NB4 (cell line): Measurements from ENCODE around the gene HMCN2.

Source experiments
- DNase-seq: peaks from one replicate; pipeline ENCODE4 v3.0.0; 2010; ENCODE audit warnings: low read depth
- H3K4me3 ChIP-seq: one replicate; pipeline ENCODE4 v1.5.1; 2011; ENCODE audit warnings: mild to moderate bottlenecking, low read depth, low read length, moderate library complexity
- MAX ChIP-seq: IDR thresholded peaks from 2 replicates; pipeline ENCODE4 v1.6.1; 2011; ENCODE audit warnings: low read depth, low read length
- MYC ChIP-seq: IDR thresholded peaks from 2 replicates; pipeline ENCODE4 v1.6.1; 2011; ENCODE audit warnings: low read depth, low read length
- POLR2A ChIP-seq: IDR thresholded peaks from 2 replicates; pipeline ENCODE4 v1.6.1; 2011; ENCODE audit warnings: mild to moderate bottlenecking; ENCODE audit not compliant: insufficient read length; ENCODE audit errors: extremely low read depth
- TF ChIP-seq, protein P1 (sequence below): IDR thresholded peaks from one replicate; pipeline ENCODE4 v1.5.1; 2012; ENCODE audit warnings: low read depth, low read length

The HMCN2 gene

GRCh38 chr9:130423272-130423671, 157.7 kb downstream of the HMCN2 start:
- H3K4me3 ChIP-seq: no peak overlapping the region
- TF ChIP-seq POLR2A (no peak), MAX (no peak), MYC (no peak)
- TF ChIP-seq, protein P1, sequence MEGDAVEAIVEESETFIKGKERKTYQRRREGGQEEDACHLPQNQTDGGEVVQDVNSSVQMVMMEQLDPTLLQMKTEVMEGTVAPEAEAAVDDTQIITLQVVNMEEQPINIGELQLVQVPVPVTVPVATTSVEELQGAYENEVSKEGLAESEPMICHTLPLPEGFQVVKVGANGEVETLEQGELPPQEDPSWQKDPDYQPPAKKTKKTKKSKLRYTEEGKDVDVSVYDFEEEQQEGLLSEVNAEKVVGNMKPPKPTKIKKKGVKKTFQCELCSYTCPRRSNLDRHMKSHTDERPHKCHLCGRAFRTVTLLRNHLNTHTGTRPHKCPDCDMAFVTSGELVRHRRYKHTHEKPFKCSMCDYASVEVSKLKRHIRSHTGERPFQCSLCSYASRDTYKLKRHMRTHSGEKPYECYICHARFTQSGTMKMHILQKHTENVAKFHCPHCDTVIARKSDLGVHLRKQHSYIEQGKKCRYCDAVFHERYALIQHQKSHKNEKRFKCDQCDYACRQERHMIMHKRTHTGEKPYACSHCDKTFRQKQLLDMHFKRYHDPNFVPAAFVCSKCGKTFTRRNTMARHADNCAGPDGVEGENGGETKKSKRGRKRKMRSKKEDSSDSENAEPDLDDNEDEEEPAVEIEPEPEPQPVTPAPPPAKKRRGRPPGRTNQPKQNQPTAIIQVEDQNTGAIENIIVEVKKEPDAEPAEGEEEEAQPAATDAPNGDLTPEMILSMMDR: no peak
- no peak for DNase-seq

DNA sequence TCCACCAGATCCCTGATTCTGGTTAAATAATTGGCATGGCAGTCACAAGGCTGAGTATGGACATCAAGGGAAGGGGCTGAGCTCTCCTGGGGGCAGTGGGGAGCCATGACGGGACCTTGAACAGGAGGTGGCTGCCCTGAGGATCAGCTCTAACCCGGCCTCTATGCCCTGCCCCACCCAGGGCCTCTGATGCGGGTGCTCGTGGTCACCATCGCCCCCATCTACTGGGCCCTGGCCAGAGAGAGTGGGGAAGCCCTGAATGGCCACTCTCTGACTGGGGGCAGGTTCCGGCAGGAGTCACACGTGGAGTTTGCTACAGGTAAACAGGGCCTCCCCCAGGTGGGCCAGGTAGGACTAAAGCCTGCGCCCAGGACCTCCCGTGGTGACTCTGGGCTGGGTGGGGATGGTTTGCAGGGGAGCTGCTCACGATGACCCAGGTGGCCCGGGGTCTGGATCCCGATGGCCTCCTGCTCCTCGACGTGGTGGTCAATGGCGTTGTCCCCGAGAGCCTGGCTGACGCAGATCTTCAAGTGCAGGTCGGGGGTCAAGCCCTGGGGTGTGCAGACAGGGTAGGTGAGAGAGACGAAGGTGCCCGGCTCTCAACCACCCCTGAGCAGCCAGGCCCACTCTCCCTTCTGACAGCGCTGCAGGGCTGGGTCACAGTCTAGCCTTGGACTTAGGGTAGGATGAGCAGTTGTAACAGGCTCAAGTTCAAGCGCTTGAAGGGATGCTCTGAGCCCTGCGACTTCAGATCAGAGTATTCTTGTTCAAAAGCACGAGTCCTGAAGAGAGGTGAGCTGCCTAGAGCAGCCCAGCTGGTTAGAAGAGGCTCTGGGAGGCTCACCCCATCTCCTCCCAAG, 159.3 kb downstream of the HMCN2 start:
- TF ChIP-seq POLR2A (no peak), MYC (no peak), MAX (no peak)
- TF ChIP-seq, protein P1: no peak
- no peak for DNase-seq
- no peak overlapping the region for H3K4me3 ChIP-seq

- no peak overlapping the region for H3K4me3 ChIP-seq
- DNase-seq: no peak
- TF ChIP-seq MYC: no peak
- TF ChIP-seq, protein P1: no peak
- TF ChIP-seq POLR2A: no peak
- TF ChIP-seq MAX: no peak
Observed at GRCh38 chr9:130425741-130426466, 160.3 kb downstream of the HMCN2 start.

GRCh38 chr9:130426467-130426773, 160.9 kb downstream of the HMCN2 start:
- no peak overlapping the region for H3K4me3 ChIP-seq
- TF ChIP-seq POLR2A (no peak), MYC (no peak), MAX (no peak)
- TF ChIP-seq, protein P1: no peak
- DNase-seq: peak; percentile 43

DNA sequence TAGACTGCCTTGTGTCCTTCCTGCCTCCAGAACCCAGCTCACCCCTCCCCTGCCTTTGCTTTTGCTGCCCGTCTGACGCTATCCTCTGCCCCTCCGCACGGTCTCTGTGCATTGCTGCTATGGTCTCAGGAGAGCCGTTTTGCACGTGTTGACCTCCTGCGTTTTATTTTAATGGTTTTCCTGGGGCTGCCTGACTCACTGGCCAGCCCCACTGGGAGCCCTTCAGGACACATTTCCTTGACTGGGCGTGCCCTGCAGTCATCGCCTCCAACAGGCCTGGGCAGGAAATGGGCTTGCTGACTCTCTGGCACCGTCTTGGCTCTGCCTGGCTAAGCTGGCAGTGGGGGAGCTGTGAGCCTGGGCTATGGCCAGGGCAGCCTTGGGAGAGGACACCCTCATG, 161.3 kb downstream of the HMCN2 start:
- H3K4me3 ChIP-seq: no peak overlapping the region
- DNase-seq: peak; percentile 93

More for the DNA sequence above, 161.3 kb downstream of the HMCN2 start:
- TF ChIP-seq, protein P1: no peak
- TF ChIP-seq MAX (peak; percentile 94), POLR2A (no peak), MYC (peak; percentile 91)
